MV-4-11 (cell line): ENCODE data around the gene SHISAL1.
A peak's percentile ranks its signal among the peaks of the same experiment; 100 is the strongest.
"Not testable (repeated sequence)": the region's sequence is repeated elsewhere in the genome, so short reads cannot be mapped to it uniquely, and the experiment has no call there.

Experiments
- DNase-seq: peaks from one replicate; lab custom pipeline; 2025; lab: John Stamatoyannopoulos, UW

Gene SHISAL1

DNA sequence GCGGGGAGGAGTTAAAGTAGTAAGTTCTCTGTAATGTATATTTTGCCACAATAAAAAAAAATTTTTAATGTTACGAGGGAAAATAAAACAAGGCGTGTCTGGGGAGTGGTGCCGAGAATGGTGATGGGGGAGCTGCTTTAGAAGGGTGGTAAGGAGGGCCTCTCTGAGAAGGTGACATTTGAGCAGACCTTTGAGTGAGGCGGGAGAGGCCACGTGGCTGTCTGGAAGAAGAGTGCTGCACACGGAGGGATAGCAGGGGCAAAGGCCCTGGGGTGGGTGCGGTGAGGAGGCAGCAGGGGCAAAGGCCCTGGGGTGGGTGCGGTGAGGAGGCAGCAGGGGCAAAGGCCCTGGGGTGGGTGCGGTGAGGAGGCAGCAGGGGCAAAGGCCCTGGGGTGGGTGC lies 10.4 kb downstream of the SHISAL1 start:
- DNase-seq = not testable (repeated sequence)

DNA sequence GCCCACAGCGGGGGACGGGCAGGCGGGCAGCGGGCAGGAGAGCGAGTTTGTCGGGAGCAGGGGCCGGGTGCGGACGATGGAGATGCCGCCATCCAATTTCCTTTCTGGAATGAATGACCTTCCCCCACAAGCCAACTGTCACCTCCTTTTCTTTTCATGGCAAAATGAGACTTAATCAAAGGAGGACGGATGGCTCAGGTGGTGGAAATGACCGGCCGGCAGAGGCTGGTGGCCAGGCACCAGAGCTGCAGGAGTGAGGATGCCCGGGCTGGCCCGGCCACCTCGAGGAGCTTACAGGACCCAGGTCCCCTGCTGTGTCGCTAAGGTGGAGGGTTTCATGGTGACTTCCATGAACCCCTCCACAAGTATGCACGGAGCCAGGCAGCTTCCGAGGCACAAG lies 11.7 kb downstream of the SHISAL1 start:
- no peak for DNase-seq

DNA sequence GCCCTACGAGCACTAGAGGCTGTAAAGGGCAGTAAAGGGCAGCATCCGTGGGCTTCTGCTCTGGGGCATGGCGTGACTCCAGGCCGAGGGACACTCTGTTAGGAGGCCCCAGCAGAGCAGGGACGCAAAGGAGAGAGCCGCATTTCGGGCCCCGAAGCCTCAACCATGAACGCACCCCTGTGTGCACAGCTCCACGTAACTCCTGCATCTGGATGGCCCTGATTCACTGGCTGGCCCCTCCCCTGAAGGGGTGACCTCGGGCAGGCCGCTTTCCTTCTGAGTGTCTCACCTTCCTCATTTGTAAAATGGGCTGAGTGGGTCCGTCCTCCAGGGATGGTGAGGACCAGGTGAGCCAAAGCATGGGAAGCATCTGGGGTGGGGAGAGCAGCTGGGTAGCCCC lies 13.6 kb downstream of the SHISAL1 start:
- DNase-seq = no peak

DNA sequence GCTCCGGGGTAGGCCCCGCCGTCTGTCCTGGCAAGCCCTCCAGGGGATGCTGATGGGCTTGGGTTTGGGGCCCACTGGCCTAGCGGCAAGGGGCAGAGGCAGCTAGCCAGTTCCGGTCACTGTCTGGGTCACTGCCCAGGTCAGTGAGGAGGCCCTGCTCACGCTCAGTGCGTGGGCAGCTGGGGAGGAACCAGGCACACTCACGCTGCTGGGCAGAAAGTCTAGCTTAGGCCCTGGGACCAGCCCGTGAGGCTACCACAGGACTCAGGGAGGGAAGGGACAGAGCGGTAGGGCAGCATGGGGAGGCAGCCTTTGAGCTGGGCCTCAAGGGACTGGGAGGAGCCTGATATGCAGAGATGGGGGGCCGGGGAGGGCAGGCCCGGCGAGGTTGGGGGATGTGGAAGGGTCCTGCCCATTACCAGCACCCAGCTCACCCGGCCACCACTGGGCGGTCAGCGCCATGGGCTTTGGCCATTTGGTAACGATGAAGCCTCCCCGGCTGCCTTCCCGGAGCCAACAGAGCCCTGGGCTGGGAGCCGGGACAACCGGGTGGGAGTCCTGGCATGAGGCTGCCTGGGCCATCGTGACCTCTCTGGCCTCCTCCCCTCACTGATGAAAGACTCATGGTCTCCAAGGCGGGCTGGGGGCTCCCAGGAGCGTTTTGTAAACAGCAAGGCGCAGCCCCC lies 14.2 kb downstream of the SHISAL1 start:
- DNase-seq = no peak

DNA sequence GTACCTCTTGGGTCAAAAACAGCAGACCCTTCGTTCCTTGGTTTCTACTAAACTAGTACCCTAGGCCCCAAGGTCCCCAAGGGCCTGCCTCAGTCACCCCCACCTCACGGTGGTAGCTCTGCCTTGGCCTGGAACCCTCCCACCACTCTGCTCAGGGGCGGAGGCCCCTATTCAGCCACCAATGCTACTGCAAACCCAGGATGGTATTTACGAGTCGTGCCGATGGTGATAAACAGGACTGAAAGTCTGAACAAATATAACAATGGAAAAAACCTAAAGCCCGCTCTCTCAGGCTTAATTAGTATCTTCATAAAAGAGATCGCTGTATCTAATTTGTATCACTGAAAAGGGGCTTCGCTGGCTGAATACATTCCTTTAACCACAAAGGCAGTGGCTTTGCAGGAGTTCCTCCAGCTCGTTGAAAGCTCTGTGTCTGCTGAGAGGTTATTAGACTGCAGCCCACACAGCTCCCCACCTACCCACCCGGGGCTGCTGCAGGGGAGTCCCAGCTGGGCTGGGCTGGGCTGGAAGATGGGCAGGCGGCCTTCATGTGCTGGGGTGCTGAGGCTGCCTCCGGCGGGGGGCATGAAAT lies 15.2 kb downstream of the SHISAL1 start:
- no peak for DNase-seq

DNA sequence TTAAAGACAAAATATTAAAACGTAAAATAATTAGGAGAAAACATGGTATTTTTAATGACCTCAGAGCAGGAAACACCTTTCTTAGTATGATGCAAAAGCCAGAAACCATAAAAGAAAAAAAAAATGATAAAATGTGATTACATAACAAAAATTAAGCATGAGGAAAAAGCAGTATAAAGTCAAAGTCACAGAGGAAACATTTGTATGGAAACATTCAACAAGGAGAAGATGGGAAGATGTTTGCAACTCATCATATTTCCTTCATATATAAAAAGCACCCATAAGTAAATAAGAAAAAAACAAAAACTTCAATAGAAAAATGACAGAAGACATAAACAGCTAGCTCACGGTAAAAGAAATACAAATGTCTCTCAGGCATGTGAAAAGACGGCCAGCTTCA lies 17.3 kb downstream of the SHISAL1 start:
- DNase-seq = no peak

DNA sequence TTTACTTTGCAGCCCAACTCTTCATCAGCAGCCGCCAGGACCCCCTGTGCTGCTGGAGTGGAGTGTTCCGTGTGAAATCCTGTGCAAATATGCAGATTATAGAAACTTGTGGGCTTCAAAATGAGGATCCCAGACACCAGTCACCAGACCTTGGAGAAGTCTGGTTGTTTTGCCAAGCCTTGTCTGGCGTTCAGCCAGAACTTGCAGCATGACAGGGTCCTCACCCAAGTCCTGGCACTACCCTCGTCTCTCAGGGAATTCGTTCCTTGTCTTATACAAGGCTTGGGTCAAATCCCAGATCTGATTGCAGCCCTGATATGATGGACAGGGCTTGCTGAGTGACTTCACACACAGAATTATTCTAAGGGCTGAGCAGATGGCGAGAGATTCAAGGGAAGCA lies 18.9 kb downstream of the SHISAL1 start:
- no peak for DNase-seq

DNA sequence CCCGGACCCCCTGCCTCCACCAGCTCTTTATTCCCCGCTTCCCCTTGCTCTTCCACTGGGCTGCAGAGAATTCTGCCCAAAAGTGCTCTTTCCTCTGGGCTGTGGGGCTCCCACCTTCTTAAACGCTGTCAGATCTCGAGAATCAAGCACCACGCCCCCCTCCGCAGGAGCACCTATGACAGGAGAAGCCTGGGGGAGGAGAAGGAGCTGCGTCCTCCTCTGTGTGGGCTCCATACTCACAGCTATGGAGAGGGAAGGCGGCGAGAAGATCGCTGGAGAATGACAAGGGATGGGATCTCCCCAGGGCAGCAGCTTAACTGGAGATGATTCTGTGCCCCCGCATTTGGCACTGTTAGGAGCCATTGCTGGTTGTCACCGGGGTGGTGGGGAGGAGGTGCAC lies 19.7 kb downstream of the SHISAL1 start:
- no peak for DNase-seq

DNA sequence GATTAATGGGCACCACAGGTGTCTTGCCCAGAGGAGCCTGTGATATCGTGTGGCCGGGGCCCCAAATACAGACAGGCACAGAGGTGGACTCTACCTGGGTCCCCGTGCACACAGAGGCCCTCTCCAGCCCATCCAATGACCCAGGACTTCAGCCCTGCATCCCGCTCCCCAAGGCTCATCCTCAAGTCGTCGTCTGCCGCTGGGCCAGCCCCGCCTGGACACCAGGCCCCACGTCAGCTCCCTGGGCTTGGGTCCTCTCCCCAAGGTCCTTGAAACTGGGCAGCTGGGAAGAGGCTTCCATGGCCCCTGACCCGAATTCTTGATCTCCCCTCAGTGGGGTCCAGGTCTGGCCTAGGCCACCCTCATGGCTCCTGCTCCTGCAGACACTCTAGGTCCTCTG lies 20.2 kb downstream of the SHISAL1 start:
- DNase-seq = no peak

DNA sequence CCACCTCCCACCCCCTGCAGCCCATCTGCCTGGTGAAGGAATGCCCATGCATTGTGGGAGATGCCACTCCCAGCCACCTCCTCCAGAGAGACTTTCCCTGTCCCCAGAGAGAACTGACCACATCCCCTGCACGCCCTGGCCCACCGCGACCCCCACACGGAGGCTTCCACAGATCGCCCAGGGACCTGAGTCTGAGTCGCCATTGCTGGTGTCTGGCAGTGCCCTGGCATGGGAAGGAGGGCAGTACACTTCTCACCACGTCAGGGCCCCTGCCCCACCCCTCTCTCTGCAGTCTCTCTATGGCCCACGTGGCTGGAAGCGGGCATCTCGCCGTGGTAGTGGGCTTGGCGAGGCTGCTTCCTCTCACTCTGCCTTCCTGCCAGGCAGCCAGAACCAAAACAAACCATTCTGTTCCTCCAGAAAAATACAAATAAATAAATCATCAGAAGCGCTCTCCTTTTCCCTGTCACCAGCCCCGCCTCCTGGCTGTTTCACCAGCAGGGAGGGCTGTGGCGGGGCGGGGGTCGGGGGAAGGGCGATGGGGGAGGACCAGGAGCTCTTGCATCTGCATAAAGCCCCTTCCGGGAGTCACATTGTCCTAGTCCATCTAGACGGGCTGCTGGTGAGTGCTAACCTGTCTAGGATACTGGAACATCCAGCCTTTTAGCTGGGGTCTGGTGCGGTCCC lies 20.9 kb downstream of the SHISAL1 start:
- DNase-seq = peak; percentile 13

DNA sequence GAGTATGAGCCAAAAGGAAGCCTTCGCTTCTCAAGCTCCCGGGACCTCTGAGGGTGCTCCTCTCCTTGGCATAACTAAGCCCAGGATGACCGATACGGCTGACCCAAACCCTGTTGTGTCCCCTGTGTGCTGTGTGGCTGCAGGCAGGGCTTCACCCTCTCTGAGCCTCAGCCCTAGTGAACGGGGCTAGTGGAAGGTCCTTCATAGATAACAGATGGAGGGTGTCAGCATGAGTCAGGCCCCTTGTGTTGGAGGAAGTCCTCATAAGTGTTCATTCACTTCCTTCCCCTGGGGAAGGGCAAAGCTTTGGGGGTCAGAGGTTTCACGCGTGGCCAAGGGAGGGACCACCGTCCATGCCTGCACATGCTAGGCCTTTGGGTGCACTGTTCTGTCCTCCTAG lies 21.5 kb downstream of the SHISAL1 start:
- DNase-seq = peak; percentile 53

DNA sequence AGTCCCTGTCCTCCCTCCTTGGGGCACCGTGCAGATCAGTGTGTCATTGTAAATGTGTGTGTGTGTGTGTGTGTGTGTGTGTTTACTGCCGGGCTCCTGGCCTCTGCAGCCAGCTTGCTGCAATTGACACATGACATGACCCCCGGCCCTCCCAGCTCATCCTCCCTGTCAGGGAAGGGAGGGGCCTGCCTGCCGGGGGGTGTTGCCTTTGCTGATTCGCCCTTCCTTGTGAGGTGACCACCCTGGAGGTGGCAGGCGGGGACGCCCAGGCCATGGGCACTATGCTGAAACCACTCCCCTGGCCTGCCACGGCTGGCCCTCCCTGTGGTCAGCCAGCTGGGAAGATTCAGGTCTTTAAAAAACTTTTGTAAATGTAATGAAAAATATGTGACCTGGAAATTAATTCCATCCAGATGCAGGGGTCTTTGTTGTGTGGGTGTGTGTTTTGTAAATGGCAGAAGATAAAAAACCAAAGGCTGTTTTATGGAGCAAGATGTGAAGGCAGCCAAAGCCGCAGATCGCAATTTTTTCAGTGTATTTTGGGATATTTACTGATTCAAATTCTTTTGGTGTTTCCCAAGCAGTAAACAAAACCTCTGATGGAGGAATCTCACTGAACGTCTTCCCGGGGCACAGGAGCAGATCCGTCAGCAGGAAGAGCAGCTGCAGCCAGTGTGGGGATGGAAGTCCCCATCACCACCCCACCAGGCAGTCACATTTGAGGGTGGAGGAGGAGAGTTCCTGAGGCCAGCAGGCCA lies 23.2 kb downstream of the SHISAL1 start:
- no peak for DNase-seq

DNA sequence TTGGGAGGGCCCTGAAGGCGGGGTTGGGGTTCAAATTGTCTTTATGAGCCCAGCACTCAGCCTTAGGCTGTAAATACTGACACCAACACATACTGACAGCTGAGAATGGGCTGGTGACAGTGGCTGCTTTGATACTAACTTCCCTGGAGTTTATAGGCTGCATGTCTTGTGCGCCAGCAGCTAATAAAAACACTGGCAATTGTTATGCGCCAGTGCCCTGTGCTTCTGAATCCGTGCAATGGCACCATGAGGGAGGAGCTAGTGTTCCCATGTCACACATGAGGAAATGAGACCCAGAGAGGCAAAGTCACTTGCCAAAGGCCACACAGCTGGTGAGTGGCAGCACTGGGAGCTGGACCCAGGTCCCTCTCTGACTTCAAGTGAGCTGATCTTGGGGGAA lies 23.8 kb downstream of the SHISAL1 start:
- DNase-seq = peak; percentile 10

DNA sequence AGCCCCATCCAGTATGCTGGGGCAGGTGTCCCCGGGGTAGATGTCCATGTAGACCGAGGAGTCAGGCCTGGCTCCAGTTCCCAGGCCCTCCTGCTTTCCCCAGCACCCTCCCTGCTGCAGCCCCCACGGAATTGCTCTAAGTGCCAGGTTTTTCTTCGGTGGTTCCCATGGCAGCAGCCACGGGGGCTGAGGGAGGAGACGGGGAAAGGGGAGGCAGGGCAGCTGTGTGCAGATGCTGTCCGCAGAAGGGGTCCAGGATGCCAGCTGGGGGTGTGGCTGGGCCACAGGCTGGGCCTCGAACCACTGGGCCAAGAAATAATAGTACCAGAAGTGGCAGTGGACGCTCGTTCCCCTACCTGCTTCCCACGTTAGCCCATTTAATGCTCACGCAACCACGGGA lies 25.0 kb downstream of the SHISAL1 start:
- DNase-seq = no peak

DNA sequence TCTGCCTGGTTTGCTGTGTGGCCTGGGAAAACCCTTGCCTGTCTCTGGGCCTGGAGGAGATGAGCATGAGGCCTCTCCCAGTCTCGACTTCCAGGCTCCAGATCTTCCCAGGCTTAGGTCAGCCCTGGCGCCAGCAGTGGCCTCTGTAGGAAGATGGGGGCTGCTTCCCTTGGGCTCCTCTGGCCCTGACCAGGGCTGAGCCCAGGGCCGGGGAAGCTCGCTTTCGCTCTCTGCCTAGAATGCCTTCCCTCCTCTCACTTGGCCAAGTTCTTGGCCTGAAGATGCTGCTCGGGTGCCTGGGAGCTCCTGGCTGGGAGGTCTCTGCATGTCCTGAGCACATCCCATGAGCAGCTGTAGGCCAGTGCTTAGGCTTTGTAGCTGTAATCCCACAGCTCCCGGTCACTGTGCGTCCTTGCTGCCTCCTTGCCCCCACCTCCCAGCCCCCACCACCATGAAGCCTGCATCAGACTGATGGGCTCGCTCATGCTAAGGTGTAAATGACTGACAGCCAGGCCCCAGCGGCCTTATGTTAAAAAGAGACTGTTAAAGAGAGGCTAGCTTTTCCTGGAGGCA lies 25.5 kb downstream of the SHISAL1 start:
- DNase-seq = no peak

DNA sequence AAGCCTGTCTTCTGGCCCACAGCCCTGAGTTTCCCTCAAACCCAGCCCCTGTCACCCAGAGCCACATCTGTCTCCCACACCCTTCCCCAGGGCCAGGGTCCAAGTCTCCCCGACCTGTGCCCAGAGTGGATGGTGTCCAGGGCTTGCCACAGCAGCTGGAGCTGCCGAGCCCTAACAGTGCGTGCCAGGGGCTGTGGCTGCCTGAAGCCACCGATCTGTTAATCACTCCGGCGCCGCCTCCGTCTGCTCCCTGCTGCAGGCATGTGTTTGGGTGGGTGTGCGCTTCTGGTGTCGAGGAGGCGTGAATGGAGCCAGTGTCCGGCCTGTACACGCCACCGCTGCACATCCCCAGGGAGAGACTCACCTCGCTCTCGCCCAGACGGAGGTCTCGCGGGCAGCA lies 26.1 kb downstream of the SHISAL1 start:
- no peak for DNase-seq

DNA sequence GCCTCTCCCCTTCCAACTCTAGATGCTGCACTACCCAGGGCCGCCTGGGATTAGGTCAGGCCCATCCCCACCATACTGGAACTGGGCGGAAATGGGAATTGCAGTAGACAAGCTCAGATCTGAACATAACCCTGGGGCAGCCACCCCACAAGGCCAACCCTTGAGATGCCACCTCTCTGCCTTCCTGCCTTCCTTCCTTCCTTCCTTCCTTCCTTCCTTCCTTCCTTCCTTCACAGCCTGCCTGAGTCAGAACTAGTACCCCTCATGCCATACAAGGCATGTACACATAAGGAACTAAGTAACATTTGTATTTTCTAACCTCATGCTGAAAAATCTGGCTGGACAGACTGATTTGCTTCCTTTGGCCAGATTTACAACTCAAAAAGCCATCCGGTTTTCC lies 28.0 kb downstream of the SHISAL1 start:
- DNase-seq = no peak

DNA sequence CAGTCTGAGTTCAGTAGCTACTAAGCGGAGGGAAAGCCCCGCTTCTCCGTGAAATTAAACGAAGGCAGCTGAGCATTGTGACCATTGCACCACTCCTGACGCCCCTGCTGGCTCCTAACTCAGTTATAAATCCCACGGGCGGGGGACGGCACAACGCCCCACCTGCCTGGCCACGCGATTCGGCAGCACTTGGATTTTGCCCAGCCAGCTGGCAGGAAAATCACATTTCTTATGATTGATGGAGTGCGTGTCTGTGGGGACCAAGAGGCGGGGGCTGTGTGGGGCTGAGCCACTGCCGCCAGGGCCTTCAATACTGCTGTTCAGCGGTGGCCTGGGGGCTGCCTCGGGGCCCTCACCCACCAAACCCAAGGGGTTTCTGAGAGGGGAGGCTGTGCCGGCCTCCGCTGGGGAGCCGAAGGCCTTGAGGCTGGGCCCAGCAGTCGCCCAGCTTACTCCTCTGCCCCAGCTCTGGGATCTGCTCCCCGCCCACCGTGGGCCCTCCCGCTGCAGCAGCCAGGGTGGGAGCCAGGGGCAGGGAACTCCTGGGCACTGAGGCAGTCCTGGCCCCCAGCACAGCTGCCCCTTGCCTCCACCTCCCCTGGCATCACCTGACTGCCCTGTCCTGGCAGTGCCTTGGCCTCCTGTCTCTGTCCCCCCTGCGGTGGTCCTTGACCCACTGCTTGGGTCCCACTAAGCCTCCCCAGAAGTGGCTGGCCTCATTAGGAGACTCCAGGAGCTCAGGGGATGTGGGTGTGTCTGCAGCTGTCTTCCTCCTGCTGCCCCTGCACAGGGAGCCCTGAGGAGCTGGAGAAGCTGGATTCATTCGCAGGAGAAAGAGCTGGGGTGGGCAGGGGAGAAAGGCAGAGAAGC lies 30.7 kb downstream of the SHISAL1 start:
- DNase-seq = no peak

DNA sequence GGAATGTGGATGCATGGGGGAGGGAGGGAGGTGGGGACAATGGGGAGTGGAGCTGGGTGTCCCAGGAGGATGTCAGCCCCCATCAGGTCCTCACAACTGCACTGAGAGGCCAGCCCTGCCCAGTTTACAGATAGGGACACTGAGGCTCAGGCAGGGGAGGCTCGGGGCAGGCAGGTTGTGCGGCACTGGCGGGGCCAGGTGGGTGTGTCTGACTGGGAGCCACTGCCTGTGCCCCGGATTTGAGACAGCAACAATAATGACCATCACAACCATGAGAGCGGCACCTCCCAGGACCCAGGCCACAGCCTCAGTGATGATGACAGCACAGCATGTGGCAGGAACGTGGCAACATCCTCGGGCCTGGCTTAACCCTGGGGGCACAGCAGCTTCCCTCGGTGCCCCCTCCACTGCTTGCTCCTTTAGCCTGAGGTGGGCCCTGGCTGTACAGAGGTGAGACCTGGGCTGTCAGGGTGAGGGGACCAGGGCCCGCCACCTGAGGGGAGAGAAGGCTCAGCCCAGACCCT lies 32.0 kb downstream of the SHISAL1 start:
- DNase-seq = no peak

DNA sequence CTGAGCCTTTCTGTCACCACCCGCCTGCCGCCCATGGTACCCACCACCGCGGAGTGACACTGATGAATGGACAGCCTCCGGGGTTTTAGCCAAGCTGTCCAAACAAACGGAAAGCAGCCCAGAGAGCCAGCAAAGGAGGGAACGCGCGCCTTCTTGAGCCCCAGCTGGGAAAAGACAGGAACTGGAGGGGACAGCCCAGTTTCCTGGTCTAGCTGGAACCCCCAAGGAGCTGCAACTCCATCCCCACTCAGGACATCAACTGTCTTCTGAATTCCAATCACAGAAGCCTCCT lies 33.7 kb downstream of the SHISAL1 start:
- DNase-seq = no peak

DNA sequence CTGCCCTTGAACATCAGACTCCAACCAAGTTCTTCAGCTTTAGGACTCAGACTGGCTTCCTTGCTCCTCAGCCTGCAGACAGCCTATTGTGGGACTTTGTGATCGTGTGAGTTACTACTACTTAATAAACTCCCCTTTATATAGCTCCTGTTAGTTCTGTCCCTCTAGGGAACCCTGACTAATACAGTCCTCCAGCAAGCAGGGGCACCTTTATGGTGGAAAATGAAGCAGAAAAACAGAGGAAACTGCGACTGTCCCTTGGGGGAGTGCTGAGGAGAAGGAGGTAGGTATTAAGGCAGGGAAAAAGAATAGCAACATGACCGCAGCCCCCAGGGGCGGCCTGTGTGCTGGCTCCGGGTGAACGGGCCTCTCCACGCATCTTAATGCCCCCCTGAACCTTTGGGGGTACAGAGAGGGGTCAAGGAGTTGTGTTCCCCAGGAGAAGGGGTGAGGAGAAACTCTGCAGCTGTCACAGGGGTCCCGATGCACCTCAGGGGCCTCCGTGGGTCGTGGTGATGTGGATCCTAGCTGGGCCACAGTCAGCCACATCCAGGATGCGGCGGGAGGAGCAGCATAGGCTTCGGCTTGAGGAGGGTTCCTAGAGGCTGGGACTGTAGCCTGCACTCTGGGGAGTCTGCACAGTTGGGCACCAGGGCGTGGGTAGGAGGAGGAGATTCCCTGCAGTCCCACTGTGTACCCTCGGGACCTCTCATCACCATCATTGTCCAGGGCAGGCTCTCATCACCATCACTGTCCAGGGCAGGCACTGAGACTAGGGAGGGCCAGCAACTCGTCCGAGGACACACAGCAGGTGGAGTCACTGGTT lies 34.3 kb downstream of the SHISAL1 start:
- DNase-seq = no peak
